Measurements from ENCODE around the gene CUX1.
"Not testable (repeated sequence)": the region's sequence is repeated elsewhere in the genome, so short reads cannot be mapped to it uniquely, and the experiment has no call there.

CUX1 gene

GRCh38 chr7:101869026-101869900 is 51.8 kb downstream of the CUX1 start:
- DNase-seq (ENCODE audit: low spot score): no peak

GRCh38 chr7:101869901-101870290 is 52.5 kb downstream of the CUX1 start:
- no peak for DNase-seq (ENCODE audit: low spot score)

- DNase-seq (ENCODE audit: low spot score): peak; percentile 56
These were observed 53.1 kb downstream of the CUX1 start for GRCh38 chr7:101870361-101871062.

GRCh38 chr7:101871351-101871750 is 53.9 kb downstream of the CUX1 start:
- no peak for DNase-seq (ENCODE audit: low spot score)

GRCh38 chr7:101874028-101874427 is 56.6 kb downstream of the CUX1 start:
- peak; percentile 31 for DNase-seq (ENCODE audit: low spot score)

GRCh38 chr7:101875283-101875846 is 57.9 kb downstream of the CUX1 start:
- DNase-seq (ENCODE audit: low spot score): no peak

- no peak for DNase-seq (ENCODE audit: low spot score)
These were observed 60.6 kb downstream of the CUX1 start for GRCh38 chr7:101877882-101878591.

- no peak for DNase-seq (ENCODE audit: low spot score)
These were observed 61.5 kb downstream of the CUX1 start for GRCh38 chr7:101878938-101879337.

GRCh38 chr7:101879565-101879964 is 62.1 kb downstream of the CUX1 start:
- DNase-seq (ENCODE audit: low spot score): no peak

GRCh38 chr7:101880282-101881054 is 63.0 kb downstream of the CUX1 start:
- DNase-seq (ENCODE audit: low spot score): no peak

- peak; percentile 90 for DNase-seq (ENCODE audit: low spot score)
These were observed 64.6 kb downstream of the CUX1 start for GRCh38 chr7:101882005-101882421.

- peak; percentile 96 for DNase-seq (ENCODE audit: low spot score)
These were observed 65.5 kb downstream of the CUX1 start for GRCh38 chr7:101882595-101883564.

- DNase-seq (ENCODE audit: low spot score): no peak
These were observed 67.5 kb downstream of the CUX1 start for GRCh38 chr7:101884671-101885596.

GRCh38 chr7:101885597-101885955 is 68.2 kb downstream of the CUX1 start:
- DNase-seq (ENCODE audit: low spot score): no peak

- DNase-seq (ENCODE audit: low spot score): not testable (repeated sequence)
These were observed 69.9 kb downstream of the CUX1 start for GRCh38 chr7:101887352-101887751.

GRCh38 chr7:101888564-101888963 is 71.1 kb downstream of the CUX1 start:
- DNase-seq (ENCODE audit: low spot score): not testable (repeated sequence)

- DNase-seq (ENCODE audit: low spot score): no peak
These were observed 73.5 kb downstream of the CUX1 start for GRCh38 chr7:101890749-101891523.

- DNase-seq (ENCODE audit: low spot score): peak; percentile 49
These were observed 74.7 kb downstream of the CUX1 start for GRCh38 chr7:101891936-101892640.
